Stomach (tissue), 9 donors: ENCODE results near the gene CPLX1. TPM values are rescaled to one million over a fixed set of nuclear protein-coding genes. Genes with fewer than 3 reads are reported as not detected.

Experiments used
- DNase-seq, 2 donors: peaks; one replicate each; pipeline versions ENCODE4 v3.0.0 to v3.0.0-alpha.2; 2013 to 2019
- H3K27ac ChIP-seq, 5 donors: fragments of 200-600 bp in 4 of 5; sonication (generic) in 4 of 5; one replicate each; pipeline ENCODE4 v1.5.1; 2013 to 2019; ENCODE audit warnings: mild to moderate bottlenecking in 1 of 5, moderate library complexity in 1 of 5
- H3K27me3 ChIP-seq, 3 donors: fragments of 200-600 bp; sonication (generic); one replicate each; pipeline ENCODE4 v1.5.1; 2017 to 2019; ENCODE audit warnings: mixed run types in 1 of 3
- H3K36me3 ChIP-seq, 4 donors: fragments of 200-600 bp; sonication (generic); 1 replicate in 3 of 4; 2 replicates in 1 of 4; pipeline ENCODE4 v1.5.1; 2016 to 2019
- H3K4me1 ChIP-seq, 4 donors: fragments of 200-600 bp; sonication (generic); one replicate each; pipeline ENCODE4 v1.5.1; 2016 to 2019
- H3K4me3 ChIP-seq, 4 donors: fragments of 200-600 bp; sonication (generic) in 3 of 4; one replicate each; pipeline ENCODE4 v1.5.1; 2016 to 2019; ENCODE audit warnings: mild to moderate bottlenecking in 1 of 4
- H3K9me3 ChIP-seq, 4 donors: fragments of 200-600 bp; sonication (generic); one replicate each; pipeline ENCODE4 v1.5.1; 2016 to 2019
- CTCF ChIP-seq, 7 experiments: fragments of 450-650 bp in 4 of 7; fragments of 200-600 bp in 3 of 7; sonication (generic) in 3 of 7; IDR thresholded peaks; one replicate each; pipeline ENCODE4 v1.5.1; 2016 to 2019; ENCODE audit warnings: antibody characterized with exemption in 7 of 7, control low read depth in 2 of 7, mild to moderate bottlenecking in 1 of 7
- EP300 ChIP-seq: sonication (generic); formaldehyde crosslinking; IDR thresholded peaks from one replicate; pipeline ENCODE4 v1.6.1; 2017; ENCODE audit warnings: antibody characterized with exemption
- POLR2A ChIP-seq, 4 donors: fragments of 450-650 bp; IDR thresholded peaks; one replicate each; pipeline ENCODE4 v1.6.1; 2016; ENCODE audit warnings: antibody characterized with exemption in 4 of 4, control low read depth in 2 of 4, mild to moderate bottlenecking in 1 of 4, moderate library complexity in 1 of 4
- POLR2AphosphoS5 ChIP-seq, 3 donors: sonication (generic); formaldehyde crosslinking; IDR thresholded peaks; one replicate each; pipeline ENCODE4 v1.6.1; 2016; ENCODE audit warnings: antibody characterized with exemption in 3 of 3
- WGBS, 5 donors: extraction: QIAGEN DNeasy Blood & Tissue Kit in 3 of 5; methylation state at CpG; one replicate each; pipeline versions ENCODE4 v1.1.5 to v1.1.7; 2013 to 2018; 5-methylcytosine and 5-hydroxymethylcytosine counted together
- intact Hi-C: fragments of 100-400 bp; cut with DNase I; formaldehyde crosslinking; loops from one replicate; pipeline ENCODE4 v1.15.1; 2023; ENCODE audit warnings: low total_unique reads
- polyA plus RNA-seq, 3 donors: library from polyadenylated mRNA; stranded (reverse); fragments of 200-250 nt; gene quantifications; one replicate each; pipeline ENCODE4 v1.2.3, GENCODE V29; 2013
- total RNA-seq, 5 donors: library from RNA; depleted of rRNA; stranded (reverse); fragments of >200 nt; gene quantifications; one replicate each; pipeline versions ENCODE4 v1.1.0 to v1.2.3, GENCODE V29; 2014 to 2016
- donor health status: healthy with polysubstance abuse.
- donor health status: Bipolar disorder and iron deficiency.
- donor health status: healthy.

The CPLX1 gene
- total and polyA plus RNA-seq, 8 donors: 0.37 to 2.9 (median 1.9) TPM; not detected in 3

- H3K9me3 ChIP-seq: no peaks in the 10 kb centered on the region
- no peak overlapping the region for H3K4me3 ChIP-seq
- H3K36me3 ChIP-seq: peaks cover 16 to 40% (median 36%) of the 10 kb centered on the region in 4 donors
- no peaks in the 10 kb centered on the region for H3K4me1 ChIP-seq
- WGBS, 5 donors: 73 to 85% (median 80%) methylated on average over 14 of the region's 14 CpGs
- DNase-seq: peak in 1 of 2 donors; percentile 48
- intact Hi-C loops: no loop called here
- H3K27me3 ChIP-seq: no peaks in the 10 kb centered on the region
- TF ChIP-seq CTCF (IDR thresholded peaks at IDR 0.05) (no peak), POLR2A (IDR thresholded peaks at IDR 0.05) (no peak), EP300 (no peak), POLR2AphosphoS5 (IDR thresholded peaks at IDR 0.05) (no peak)
- no peak overlapping the region for H3K27ac ChIP-seq
Measured at GRCh38 chr4:845836-846251, 19.9 kb upstream of the CPLX1 start.

- Histone ChIP-seq H3K4me1 (no peaks in the 10 kb centered on the region), H3K27me3 (no peaks in the 10 kb centered on the region), H3K4me3 (no peak overlapping the region), H3K9me3 (no peaks in the 10 kb centered on the region), H3K36me3 (peaks cover 11 to 35% (median 31%) of the 10 kb centered on the region in 4 donors), H3K27ac (no peak overlapping the region)
- TF ChIP-seq POLR2A (IDR thresholded peaks at IDR 0.05) (no peak), CTCF (IDR thresholded peaks at IDR 0.05) (no peak), EP300 (no peak), POLR2AphosphoS5 (IDR thresholded peaks at IDR 0.05) (no peak)
- WGBS, 5 donors: 70 to 90% (median 81%) methylated on average over 7 to 9 of the region's 9 CpGs
- intact Hi-C loops: no loop called here
- DNase-seq: peak in 1 of 2 donors; percentile 32
Measured at GRCh38 chr4:845233-845835, 19.4 kb upstream of the CPLX1 start.

GRCh38 chr4:844752-845232, 18.9 kb upstream of the CPLX1 start:
- no peaks in the 10 kb centered on the region for H3K9me3 ChIP-seq
- H3K27ac ChIP-seq: no peak overlapping the region
- no peak for TF ChIP-seq CTCF (IDR thresholded peaks at IDR 0.05)
- TF ChIP-seq EP300: no peak
- TF ChIP-seq POLR2AphosphoS5 (IDR thresholded peaks at IDR 0.05): no peak
- no peak for TF ChIP-seq POLR2A (IDR thresholded peaks at IDR 0.05)
- DNase-seq: no peak
- no peaks in the 10 kb centered on the region for H3K27me3 ChIP-seq
- WGBS, 5 donors: 88 to 100% (median 94%) methylated on average over 6 to 10 of the region's 10 CpGs
- H3K4me1 ChIP-seq: no peaks in the 10 kb centered on the region
- H3K4me3 ChIP-seq: no peak overlapping the region
- peaks cover 6 to 30% (median 26%) of the 10 kb centered on the region in 4 donors for H3K36me3 ChIP-seq
- intact Hi-C loops: no loop called here

GRCh38 chr4:839675-840443, 13.9 kb upstream of the CPLX1 start:
- Histone ChIP-seq H3K27ac (no peak overlapping the region), H3K36me3 (peaks cover 0 to 4% (median 2%) of the 10 kb centered on the region in 4 donors), H3K4me3 (no peak overlapping the region), H3K27me3 (peaks cover 0 to 3% (median 0%) of the 10 kb centered on the region in 3 donors), H3K4me1 (peaks cover 0 to 5% (median 0%) of the 10 kb centered on the region in 4 donors), H3K9me3 (peaks cover 11 to 31% (median 26%) of the 10 kb centered on the region in 4 donors)
- intact Hi-C loops: no loop called here
- no peak for TF ChIP-seq POLR2A (IDR thresholded peaks at IDR 0.05)
- TF ChIP-seq CTCF (IDR thresholded peaks at IDR 0.05): no peak
- no peak for TF ChIP-seq POLR2AphosphoS5 (IDR thresholded peaks at IDR 0.05)
- no peak for TF ChIP-seq EP300
- 81 to 88% (median 87%) methylated on average over 4 of the region's 4 CpGs for WGBS, 5 donors
- no peak for DNase-seq
